ENCODE results near the gene HOXA4.

The HOXA4 gene

GRCh38 chr7:27144781-27145164, 14.2 kb upstream of the HOXA4 start:
- H3K4me3 ChIP-seq (ENCODE audit: low read length), result no peak overlapping the region
- H3K4me2 ChIP-seq (ENCODE audit: low read length), result no peak overlapping the region
- H3K79me1 ChIP-seq (ENCODE audit: low read length), result no peaks in the 10 kb centered on the region
- no peak overlapping the region for H2BK15ac ChIP-seq (replicated peaks; ENCODE audit: low read depth)
- no peaks in the 10 kb centered on the region for H3K79me2 ChIP-seq (ENCODE audit: control insufficient read depth, insufficient read depth, low read length)
- no peak overlapping the region for H3K4ac ChIP-seq (ENCODE audit: low read depth, low read length)
- WGBS (ENCODE audit: extremely low coverage, insufficient coverage, low lambda C conversion rate), result no CpG with 5 or more reads among the region's 31 CpGs
- H3K4me1 ChIP-seq (ENCODE audit: control insufficient read depth, low read depth, low read length), result no peaks in the 10 kb centered on the region
- peaks cover 87% of the 10 kb centered on the region for H3K27me3 ChIP-seq (ENCODE audit: insufficient read depth, low read length, poor library complexity)
- no peak overlapping the region for H3K56ac ChIP-seq (ENCODE audit: low read length)
- H2BK120ac ChIP-seq (ENCODE audit: low read depth, low read length), result no peak overlapping the region
- no peaks in the 10 kb centered on the region for H3K36me3 ChIP-seq (ENCODE audit: control insufficient read depth, insufficient read depth, low read length)
- H4K5ac ChIP-seq (ENCODE audit: low read length), result no peak overlapping the region
- no peak overlapping the region for H3K27ac ChIP-seq (ENCODE audit: low read depth, low read length)
- no peak overlapping the region for H3K23ac ChIP-seq (ENCODE audit: low read length)
- no peak overlapping the region for H3K18ac ChIP-seq (ENCODE audit: low read length)
- H3K9ac ChIP-seq (ENCODE audit: low read length), result no peak overlapping the region
- no peak overlapping the region for H4K8ac ChIP-seq (ENCODE audit: low read depth, low read length)
- DNase-seq, result no peak
- no peak overlapping the region for H2BK5ac ChIP-seq (ENCODE audit: low read length)
- H2AK5ac ChIP-seq (ENCODE audit: low read length), result no peak overlapping the region

- Histone ChIP-seq H3K4me3 (ENCODE audit: low read length) (no peak overlapping the region), H3K9ac (ENCODE audit: low read length) (no peak overlapping the region), H2BK5ac (ENCODE audit: low read length) (no peak overlapping the region), H3K36me3 (ENCODE audit: control insufficient read depth, insufficient read depth, low read length) (no peaks in the 10 kb centered on the region), H3K27me3 (ENCODE audit: insufficient read depth, low read length, poor library complexity) (peaks cover 89% of the 10 kb centered on the region), H3K4ac (ENCODE audit: low read depth, low read length) (no peak overlapping the region), H4K8ac (ENCODE audit: low read depth, low read length) (no peak overlapping the region), H2AK5ac (ENCODE audit: low read length) (no peak overlapping the region), H3K4me1 (ENCODE audit: control insufficient read depth, low read depth, low read length) (no peaks in the 10 kb centered on the region), H2BK15ac (replicated peaks; ENCODE audit: low read depth) (no peak overlapping the region), H2BK120ac (ENCODE audit: low read depth, low read length) (no peak overlapping the region), H3K18ac (ENCODE audit: low read length) (no peak overlapping the region), H3K23ac (ENCODE audit: low read length) (no peak overlapping the region), H3K27ac (ENCODE audit: low read depth, low read length) (no peak overlapping the region), H3K79me2 (ENCODE audit: control insufficient read depth, insufficient read depth, low read length) (no peaks in the 10 kb centered on the region), H3K4me2 (ENCODE audit: low read length) (no peak overlapping the region), H3K79me1 (ENCODE audit: low read length) (no peaks in the 10 kb centered on the region), H3K56ac (ENCODE audit: low read length) (no peak overlapping the region), H4K5ac (ENCODE audit: low read length) (no peak overlapping the region)
- WGBS (ENCODE audit: extremely low coverage, insufficient coverage, low lambda C conversion rate), result no CpG with 5 or more reads among the region's 40 CpGs
- no peak for DNase-seq
Observed at GRCh38 chr7:27143950-27144780, 13.6 kb upstream of the HOXA4 start.

GRCh38 chr7:27143023-27143949, 12.7 kb upstream of the HOXA4 start, which contains the start of gene HOXA5:
TSS of gene HOXA5 (minus strand) at chr7:27143681. CDS start at chr7:27143607, 74 bp downstream.
- H3K56ac ChIP-seq (ENCODE audit: low read length), result peak within 1 kb of the TSS; percentile 60
- H3K27me3 ChIP-seq (ENCODE audit: insufficient read depth, low read length, poor library complexity), result peaks cover 89% of the 10 kb centered on the region
- H3K79me1 ChIP-seq (ENCODE audit: low read length), result no peaks in the 10 kb centered on the region
- WGBS (ENCODE audit: extremely low coverage, insufficient coverage, low lambda C conversion rate), result no CpG with 5 or more reads among the region's 86 CpGs
- H4K5ac ChIP-seq (ENCODE audit: low read length), result no peak within 1 kb of the TSS
- no peak within 1 kb of the TSS for H2BK15ac ChIP-seq (replicated peaks; ENCODE audit: low read depth)
- H3K36me3 ChIP-seq (ENCODE audit: control insufficient read depth, insufficient read depth, low read length), result no peaks in the 10 kb centered on the region
- no peak within 1 kb of the TSS for H3K4ac ChIP-seq (ENCODE audit: low read depth, low read length)
- no peak within 1 kb of the TSS for H2BK120ac ChIP-seq (ENCODE audit: low read depth, low read length)
- DNase-seq, result peak; percentile 92
- H3K4me1 ChIP-seq (ENCODE audit: control insufficient read depth, low read depth, low read length), result no peaks in the 10 kb centered on the region
- peak within 1 kb of the TSS; percentile 40 for H3K4me3 ChIP-seq (ENCODE audit: low read length)
- H3K79me2 ChIP-seq (ENCODE audit: control insufficient read depth, insufficient read depth, low read length), result no peaks in the 10 kb centered on the region
- no peak within 1 kb of the TSS for H3K27ac ChIP-seq (ENCODE audit: low read depth, low read length)
- peak within 1 kb of the TSS; percentile 47 for H3K9ac ChIP-seq (ENCODE audit: low read length)
- no peak within 1 kb of the TSS for H4K8ac ChIP-seq (ENCODE audit: low read depth, low read length)
- H2BK5ac ChIP-seq (ENCODE audit: low read length), result no peak within 1 kb of the TSS
- H2AK5ac ChIP-seq (ENCODE audit: low read length), result no peak within 1 kb of the TSS
- H3K4me2 ChIP-seq (ENCODE audit: low read length), result peak within 1 kb of the TSS; percentile 97
- H3K18ac ChIP-seq (ENCODE audit: low read length), result no peak within 1 kb of the TSS
- H3K23ac ChIP-seq (ENCODE audit: low read length), result no peak within 1 kb of the TSS

GRCh38 chr7:27142580-27143022, 12.0 kb upstream of the HOXA4 start:
- Histone ChIP-seq H3K27ac (ENCODE audit: low read depth, low read length) (no peak overlapping the region), H3K4me3 (ENCODE audit: low read length) (no peak overlapping the region), H4K8ac (ENCODE audit: low read depth, low read length) (no peak overlapping the region), H2AK5ac (ENCODE audit: low read length) (no peak overlapping the region), H2BK5ac (ENCODE audit: low read length) (no peak overlapping the region), H3K4me1 (ENCODE audit: control insufficient read depth, low read depth, low read length) (no peaks in the 10 kb centered on the region), H4K5ac (ENCODE audit: low read length) (no peak overlapping the region), H2BK15ac (replicated peaks; ENCODE audit: low read depth) (no peak overlapping the region), H3K79me1 (ENCODE audit: low read length) (no peaks in the 10 kb centered on the region), H3K23ac (ENCODE audit: low read length) (no peak overlapping the region), H3K56ac (ENCODE audit: low read length) (peak overlapping the region; percentile 60), H3K18ac (ENCODE audit: low read length) (no peak overlapping the region), H3K27me3 (ENCODE audit: insufficient read depth, low read length, poor library complexity) (peaks cover 91% of the 10 kb centered on the region), H3K36me3 (ENCODE audit: control insufficient read depth, insufficient read depth, low read length) (no peaks in the 10 kb centered on the region), H3K4ac (ENCODE audit: low read depth, low read length) (no peak overlapping the region), H3K9ac (ENCODE audit: low read length) (peak overlapping the region; percentile 21), H3K4me2 (ENCODE audit: low read length) (peak overlapping the region; percentile 97), H3K79me2 (ENCODE audit: control insufficient read depth, insufficient read depth, low read length) (no peaks in the 10 kb centered on the region), H2BK120ac (ENCODE audit: low read depth, low read length) (no peak overlapping the region)
- no CpG with 5 or more reads among the region's 29 CpGs for WGBS (ENCODE audit: extremely low coverage, insufficient coverage, low lambda C conversion rate)
- no peak for DNase-seq

GRCh38 chr7:27141923-27142579, 11.5 kb upstream of the HOXA4 start:
- Histone ChIP-seq H3K4me1 (ENCODE audit: control insufficient read depth, low read depth, low read length) (no peaks in the 10 kb centered on the region), H3K9ac (ENCODE audit: low read length) (no peak overlapping the region), H4K8ac (ENCODE audit: low read depth, low read length) (no peak overlapping the region), H3K79me1 (ENCODE audit: low read length) (no peaks in the 10 kb centered on the region), H2BK5ac (ENCODE audit: low read length) (no peak overlapping the region), H3K27me3 (ENCODE audit: insufficient read depth, low read length, poor library complexity) (peaks cover 91% of the 10 kb centered on the region), H3K56ac (ENCODE audit: low read length) (no peak overlapping the region), H3K18ac (ENCODE audit: low read length) (no peak overlapping the region), H3K36me3 (ENCODE audit: control insufficient read depth, insufficient read depth, low read length) (no peaks in the 10 kb centered on the region), H2BK15ac (replicated peaks; ENCODE audit: low read depth) (no peak overlapping the region), H3K4ac (ENCODE audit: low read depth, low read length) (no peak overlapping the region), H3K23ac (ENCODE audit: low read length) (no peak overlapping the region), H3K4me2 (ENCODE audit: low read length) (peak overlapping the region; percentile 97), H2BK120ac (ENCODE audit: low read depth, low read length) (no peak overlapping the region), H3K27ac (ENCODE audit: low read depth, low read length) (no peak overlapping the region), H2AK5ac (ENCODE audit: low read length) (no peak overlapping the region), H3K4me3 (ENCODE audit: low read length) (no peak overlapping the region), H3K79me2 (ENCODE audit: control insufficient read depth, insufficient read depth, low read length) (no peaks in the 10 kb centered on the region), H4K5ac (ENCODE audit: low read length) (no peak overlapping the region)
- peak; percentile 82 for DNase-seq
- no CpG with 5 or more reads among the region's 30 CpGs for WGBS (ENCODE audit: extremely low coverage, insufficient coverage, low lambda C conversion rate)

Measured in mesendoderm (in vitro differentiated cells).